HG02588 (cell line): ENCODE results near the gene ZNF33B.
"Not testable (repeated sequence)": the region's sequence is repeated elsewhere in the genome, so short reads cannot be mapped to it uniquely, and the experiment has no call there.

Experiments
- ATAC-seq: cut with Tn5 transposase; IDR thresholded peaks from one replicate; pipeline ENCODE4 v1.9.1; 2021; ENCODE audit warnings: mild to moderate bottlenecking, moderate library complexity; ENCODE audit not compliant: unreplicated experiment

ZNF33B gene

DNA sequence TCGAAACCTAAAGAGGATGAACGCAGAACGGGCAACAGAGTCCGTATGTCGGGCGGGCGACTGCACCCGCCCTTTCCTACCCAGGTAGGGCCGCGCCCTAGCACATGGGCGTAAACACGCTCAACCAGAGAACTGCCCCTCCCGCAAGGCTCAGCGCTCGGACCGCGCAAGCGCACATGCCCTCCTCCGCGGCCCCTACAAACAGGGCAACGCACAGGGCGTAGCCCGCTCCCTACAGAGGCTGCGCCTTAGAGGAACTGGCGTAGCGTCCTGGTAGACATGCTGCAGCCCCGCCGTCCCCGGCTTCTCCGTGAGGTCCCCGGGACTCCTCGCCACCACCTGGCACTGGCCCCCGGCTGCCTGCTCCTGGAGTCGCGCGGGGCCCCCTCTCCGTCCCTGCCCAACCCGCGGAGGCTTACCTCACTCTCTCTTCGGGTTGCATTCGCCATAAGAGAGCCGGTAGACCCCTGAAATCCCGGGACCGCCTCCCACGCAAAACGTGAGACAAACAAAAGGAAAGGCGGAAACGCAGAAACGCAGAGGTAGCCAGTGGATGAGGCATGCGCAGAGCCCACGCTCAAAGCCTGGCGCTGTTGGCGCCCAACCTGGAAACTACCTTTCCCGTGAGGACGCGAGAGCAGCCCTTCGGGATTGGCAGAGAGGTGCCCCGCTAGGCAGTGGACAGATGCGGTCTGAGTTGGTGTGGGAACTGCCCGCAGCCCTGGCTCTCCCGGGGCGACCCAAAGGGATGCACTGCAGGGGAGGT is at the start of gene ZNF33B:
Gene ZNF33B (minus strand): TSS at position 516 of the 766 bp plus-strand sequence. CDS start 1,642 bp downstream, outside the sequence.
- peak; percentile 93 for ATAC-seq

GRCh38 chr10:42684517-42684916 is 46.1 kb upstream of the ZNF33B start:
- no peak for ATAC-seq

DNA sequence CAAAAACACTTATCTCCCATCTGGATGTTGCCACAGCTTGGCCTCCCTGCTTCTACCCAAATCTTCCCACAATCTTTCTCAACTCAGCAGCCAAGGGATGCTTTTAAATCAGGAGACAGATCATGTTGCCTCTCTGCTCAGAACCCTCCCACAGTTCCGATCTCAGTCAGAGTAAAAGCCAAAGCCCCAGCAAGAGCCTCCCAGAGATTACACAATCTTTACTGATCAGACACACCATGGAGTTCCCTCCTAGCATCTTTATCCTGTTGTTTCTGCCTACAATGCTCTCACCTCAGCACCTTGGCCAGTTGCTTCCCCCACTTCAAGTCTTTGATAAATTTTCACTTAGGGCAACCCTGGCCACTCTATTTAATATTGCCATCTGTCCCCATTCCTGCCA is 41.9 kb upstream of the ZNF33B start:
- no peak for ATAC-seq

- not testable (repeated sequence) for ATAC-seq
Measured at GRCh38 chr10:42665181-42665979, 27.0 kb upstream of the ZNF33B start.

GRCh38 chr10:42654419-42654818 is 16.0 kb upstream of the ZNF33B start:
- ATAC-seq: no peak

DNA sequence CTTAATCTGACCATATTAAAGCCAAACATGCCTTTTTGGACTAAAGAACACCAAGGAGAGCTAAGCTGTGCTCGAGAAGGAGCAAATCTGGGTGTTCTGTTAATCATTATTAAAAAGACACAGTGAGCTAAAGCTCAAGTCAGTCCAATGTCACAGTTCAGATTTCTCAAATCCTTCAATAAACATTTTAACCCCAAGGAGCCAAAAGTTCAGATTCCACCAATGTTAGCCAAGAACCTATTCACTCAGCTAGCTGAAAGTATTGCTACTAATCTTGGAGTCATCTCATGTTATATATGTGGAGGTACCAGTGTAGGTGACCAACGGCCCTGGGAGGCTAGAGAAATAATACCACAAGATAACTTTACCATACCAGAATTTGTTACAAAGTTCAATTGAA is 14.5 kb upstream of the ZNF33B start:
- no peak for ATAC-seq

- no peak for ATAC-seq
Measured at GRCh38 chr10:42650374-42650773, 12.0 kb upstream of the ZNF33B start.

DNA sequence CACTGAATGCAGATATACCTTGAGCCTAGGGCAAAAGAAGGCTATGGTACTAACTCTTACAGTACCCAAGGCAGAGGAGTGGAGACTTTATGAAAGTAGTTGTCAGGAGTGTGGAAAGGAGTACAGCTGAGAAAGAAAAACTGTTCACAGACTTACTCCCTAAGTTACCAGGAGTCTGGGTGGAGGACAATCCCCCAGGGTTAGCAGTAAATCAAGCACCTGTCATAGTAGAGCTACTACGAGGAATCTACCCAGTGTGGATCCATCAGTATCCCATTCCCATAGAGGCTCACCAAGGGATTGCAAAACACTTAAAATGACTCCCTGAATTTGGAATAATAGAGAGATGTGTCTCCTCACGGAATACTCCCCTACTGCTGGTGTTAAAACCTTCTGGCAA is 10.1 kb upstream of the ZNF33B start:
- ATAC-seq: no peak

DNA sequence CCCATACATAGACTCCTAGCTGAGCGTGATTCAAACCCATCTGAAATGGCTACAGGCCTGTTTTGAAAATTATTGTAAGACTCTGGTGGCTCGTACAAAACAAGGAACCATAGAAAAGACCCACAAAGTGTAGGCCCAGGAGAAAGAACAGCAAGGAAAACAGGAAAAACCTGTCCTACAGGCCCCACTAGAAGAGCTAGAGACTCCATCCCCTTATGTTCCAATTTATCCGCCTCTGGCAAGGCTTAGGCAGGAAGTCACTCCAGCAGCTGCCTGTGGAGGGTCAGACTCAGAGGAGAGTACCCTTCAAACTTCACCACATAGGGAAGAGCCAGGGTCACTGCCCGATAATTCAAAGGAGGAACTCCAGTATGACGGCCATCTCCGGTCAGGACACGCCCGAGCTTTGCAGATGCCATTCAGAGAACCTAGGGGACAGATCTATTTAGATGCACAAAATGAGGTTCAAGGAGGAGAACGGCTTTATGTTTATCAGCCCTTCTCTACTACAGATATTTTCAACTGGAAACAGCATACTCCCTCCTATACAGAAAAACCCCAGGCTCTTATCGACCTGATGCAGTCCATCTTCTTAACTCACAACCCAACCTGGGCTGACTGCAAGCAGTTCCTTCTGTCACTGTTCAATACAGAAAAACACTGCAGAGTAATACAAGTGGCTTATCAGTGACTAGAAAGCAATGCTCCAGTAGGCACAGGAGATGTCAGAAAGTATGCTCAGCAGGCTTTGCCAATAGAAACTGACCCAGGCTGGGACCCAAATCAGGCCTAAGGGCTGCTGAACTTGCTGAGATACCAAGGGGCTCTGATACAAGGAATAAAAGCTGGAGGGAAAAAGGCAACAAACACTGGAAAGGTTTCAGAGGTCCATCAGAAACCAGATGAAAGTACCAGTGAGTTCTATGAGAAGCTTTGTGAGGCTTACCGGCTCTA is 8.6 kb upstream of the ZNF33B start:
- no peak for ATAC-seq

DNA sequence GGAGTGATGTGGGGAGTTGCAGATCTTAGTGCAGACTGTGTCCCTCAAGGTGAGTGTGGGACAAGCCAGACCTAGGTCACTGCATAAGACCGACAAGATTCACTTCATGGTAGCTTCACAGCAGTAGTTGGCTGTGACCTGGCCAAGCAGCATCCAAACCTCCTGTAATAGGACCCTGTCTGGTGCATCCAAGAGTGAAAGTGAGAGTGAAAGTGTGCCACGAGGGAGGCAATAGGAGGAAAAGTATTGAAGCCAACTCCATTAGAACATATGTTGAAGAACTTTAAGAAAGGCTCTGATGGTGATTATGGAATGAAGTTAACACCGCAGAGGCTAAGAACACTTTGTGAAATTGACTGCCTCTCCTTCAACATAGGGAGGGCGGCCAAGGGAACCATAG is 7.8 kb upstream of the ZNF33B start:
- ATAC-seq: no peak

GRCh38 chr10:42645516-42645915 is 7.1 kb upstream of the ZNF33B start:
- no peak for ATAC-seq

DNA sequence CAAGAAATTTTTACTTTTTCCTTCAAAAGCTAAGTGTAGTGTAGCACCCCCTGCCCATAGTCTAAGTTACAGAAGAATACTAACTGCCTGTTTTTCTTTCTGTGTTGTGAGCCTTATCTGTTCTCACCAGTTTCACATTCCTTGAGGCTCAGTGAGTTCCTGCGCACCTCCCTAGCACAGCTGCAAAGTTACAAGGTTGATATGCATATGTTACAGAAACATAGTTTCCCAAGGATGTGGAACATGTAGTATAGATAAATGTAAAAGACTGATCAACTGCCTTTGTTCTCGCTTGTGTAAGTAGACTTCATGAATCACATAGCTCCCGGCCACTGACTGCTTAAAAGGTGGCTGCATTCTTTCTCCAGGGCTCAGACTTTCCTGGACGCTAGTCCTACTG is 6.7 kb upstream of the ZNF33B start:
- no peak for ATAC-seq

DNA sequence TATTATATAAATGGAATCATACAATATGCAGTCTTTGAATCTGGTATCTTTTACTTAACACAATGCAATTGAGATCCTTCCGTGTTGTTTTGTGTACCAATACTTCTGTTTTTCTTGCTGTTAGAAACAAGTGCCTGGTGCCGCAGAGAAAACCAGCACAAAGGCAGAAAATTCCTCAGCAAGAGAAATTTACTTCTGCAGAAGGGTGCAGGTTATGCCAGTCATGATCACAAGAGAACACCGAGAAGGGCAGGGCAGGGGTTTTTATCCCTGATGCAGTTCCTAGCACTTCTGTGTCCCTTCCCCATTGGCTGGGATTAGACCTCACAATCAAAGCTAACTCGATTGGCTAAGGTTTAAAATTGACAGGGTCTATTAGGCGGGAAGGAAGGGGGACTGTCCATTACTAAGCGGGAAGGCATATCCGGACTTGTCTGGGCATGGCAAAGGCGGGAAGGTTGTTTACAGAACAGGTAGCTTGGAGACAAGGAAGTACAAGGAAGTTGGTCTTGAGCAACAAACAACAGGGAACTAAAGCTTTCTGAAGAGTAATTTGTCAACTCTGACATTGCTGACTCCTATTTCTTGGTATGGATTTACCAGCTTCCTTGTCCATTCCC is 2.4 kb upstream of the ZNF33B start:
- no peak for ATAC-seq

DNA sequence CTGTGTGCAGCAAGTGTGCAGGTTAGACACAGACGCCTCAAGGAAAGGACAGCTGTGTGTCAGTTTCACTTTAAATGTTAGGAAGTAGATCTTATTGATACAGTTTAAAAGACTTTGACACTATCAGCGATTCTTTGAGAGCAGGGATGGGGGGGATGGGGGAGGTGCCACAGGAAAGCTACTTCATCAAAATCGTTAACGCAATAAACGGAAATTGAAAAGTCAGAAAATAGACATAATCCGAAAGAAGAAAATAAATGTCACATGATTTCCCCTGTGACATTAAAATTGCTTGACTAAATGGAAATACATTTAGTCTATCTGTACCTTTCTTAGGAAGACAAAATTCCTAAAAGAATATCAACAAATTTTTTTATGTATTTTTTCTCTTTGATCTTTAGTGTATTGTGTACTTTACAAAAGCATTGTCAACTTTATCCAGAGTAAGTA is 476 bp upstream of the ZNF33B start:
- ATAC-seq: no peak

- ATAC-seq: no peak
Measured at GRCh38 chr10:42637648-42638054, 719 bp downstream of the ZNF33B start.

DNA sequence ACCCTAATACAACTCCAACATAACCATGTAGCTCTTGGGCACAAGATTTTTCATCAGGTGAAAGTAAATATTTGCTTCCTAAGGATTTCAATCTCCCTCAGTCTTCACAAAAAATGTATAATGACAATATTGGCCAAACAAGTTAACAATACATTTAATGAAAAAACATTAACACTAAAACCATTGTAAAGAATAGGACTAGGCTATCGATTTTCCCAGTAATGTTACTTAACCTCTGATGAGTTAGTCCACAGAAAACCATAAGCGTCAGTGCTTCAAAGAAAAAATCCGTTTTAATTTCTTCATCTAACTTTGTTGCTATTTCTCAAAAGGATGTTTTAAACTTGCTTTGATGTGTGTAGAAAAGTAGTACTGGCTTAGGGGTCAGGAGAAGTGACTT is 1.2 kb downstream of the ZNF33B start:
- ATAC-seq: no peak

- ATAC-seq: no peak
Measured at GRCh38 chr10:42635098-42635497, 3.3 kb downstream of the ZNF33B start.

- no peak for ATAC-seq
Measured at GRCh38 chr10:42632564-42632963, 5.8 kb downstream of the ZNF33B start.

DNA sequence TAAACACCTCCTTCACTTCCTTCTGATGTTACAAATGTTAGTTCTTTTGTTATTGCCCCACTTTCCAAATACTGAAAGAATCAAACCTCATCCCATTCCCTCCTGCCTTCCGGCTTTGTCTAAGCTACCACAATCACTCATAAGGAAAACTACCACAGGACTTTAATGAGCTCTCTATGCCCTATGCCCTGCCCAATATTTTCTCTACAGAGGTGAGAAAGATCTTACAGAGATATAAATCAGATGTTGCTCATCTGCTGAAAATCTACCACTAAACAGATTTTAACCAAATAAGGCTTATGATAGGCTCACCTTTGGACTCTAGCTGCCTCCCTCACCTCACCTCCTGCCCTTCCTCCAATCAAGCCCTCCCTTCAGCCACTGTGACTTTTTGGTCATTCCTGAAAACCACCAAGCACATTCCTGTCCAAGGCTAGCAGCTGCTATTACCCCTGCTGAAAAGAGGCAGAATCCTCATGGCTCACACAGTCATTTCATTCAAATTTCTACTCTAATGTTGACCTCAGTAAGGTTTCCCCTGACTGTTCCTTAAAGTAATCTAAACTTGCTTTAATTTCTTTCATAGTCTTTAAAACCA is 7.7 kb downstream of the ZNF33B start:
- ATAC-seq: no peak

DNA sequence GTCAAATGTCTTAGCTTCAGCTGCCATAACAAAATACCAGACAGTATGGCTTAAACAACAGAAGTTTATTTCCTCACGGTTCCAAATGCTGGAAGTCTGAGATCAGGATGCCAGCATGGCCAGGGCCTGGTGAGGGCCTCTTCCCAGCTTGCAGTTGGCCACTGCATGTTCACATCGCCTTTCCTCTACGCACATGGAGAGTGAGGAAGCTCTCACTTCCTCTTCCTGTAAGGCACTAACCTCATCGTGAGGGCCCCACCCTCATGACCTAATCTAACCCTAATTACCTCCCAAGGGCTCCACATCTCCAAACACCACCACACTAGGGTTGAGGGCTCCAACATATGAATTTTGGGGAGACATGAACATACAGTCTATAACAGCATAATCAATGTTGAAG is 14.4 kb downstream of the ZNF33B start:
- no peak for ATAC-seq
